Measurements from ENCODE around the gene TRDMT1.

Gene TRDMT1

GRCh38 chr10:17181110-17181509, 20.4 kb downstream of the TRDMT1 start:
- Histone ChIP-seq H3K27me3 (ENCODE audit: control insufficient read depth in 2 of 2, insufficient read depth in 2 of 2, low read length in 2 of 2) (no peaks in the 10 kb centered on the region), H3K36me3 (ENCODE audit: control insufficient read depth in 2 of 2, insufficient read depth in 2 of 2, low read length in 2 of 2) (no peaks in the 10 kb centered on the region), H3K27ac (ENCODE audit: low read depth in 2 of 2, low read length in 2 of 2) (no peak overlapping the region), H3K4me1 (ENCODE audit: control insufficient read depth in 2 of 2, insufficient read depth in 2 of 2, low read length in 2 of 2) (no peaks in the 10 kb centered on the region), H3K4me3 (ENCODE audit: low read length in 2 of 2) (no peak overlapping the region), H3K9me3 (ENCODE audit: control insufficient read depth in 2 of 2, low read length in 2 of 2) (no peaks in the 10 kb centered on the region), H3K9ac (ENCODE audit: low read depth in 1 of 2, low read length in 2 of 2) (no peak overlapping the region)

GRCh38 chr10:17179002-17179401, 22.5 kb downstream of the TRDMT1 start:
- H3K36me3 ChIP-seq (ENCODE audit: control insufficient read depth in 2 of 2, insufficient read depth in 2 of 2, low read length in 2 of 2), result no peaks in the 10 kb centered on the region
- no peaks in the 10 kb centered on the region for H3K27me3 ChIP-seq (ENCODE audit: control insufficient read depth in 2 of 2, insufficient read depth in 2 of 2, low read length in 2 of 2)
- H3K4me1 ChIP-seq (ENCODE audit: control insufficient read depth in 2 of 2, insufficient read depth in 2 of 2, low read length in 2 of 2), result no peaks in the 10 kb centered on the region
- H3K4me3 ChIP-seq (ENCODE audit: low read length in 2 of 2), result no peak overlapping the region
- no peak overlapping the region for H3K9ac ChIP-seq (ENCODE audit: low read depth in 1 of 2, low read length in 2 of 2)
- H3K27ac ChIP-seq (ENCODE audit: low read depth in 2 of 2, low read length in 2 of 2), result no peak overlapping the region
- H3K9me3 ChIP-seq (ENCODE audit: control insufficient read depth in 2 of 2, low read length in 2 of 2), result no peaks in the 10 kb centered on the region

DNA sequence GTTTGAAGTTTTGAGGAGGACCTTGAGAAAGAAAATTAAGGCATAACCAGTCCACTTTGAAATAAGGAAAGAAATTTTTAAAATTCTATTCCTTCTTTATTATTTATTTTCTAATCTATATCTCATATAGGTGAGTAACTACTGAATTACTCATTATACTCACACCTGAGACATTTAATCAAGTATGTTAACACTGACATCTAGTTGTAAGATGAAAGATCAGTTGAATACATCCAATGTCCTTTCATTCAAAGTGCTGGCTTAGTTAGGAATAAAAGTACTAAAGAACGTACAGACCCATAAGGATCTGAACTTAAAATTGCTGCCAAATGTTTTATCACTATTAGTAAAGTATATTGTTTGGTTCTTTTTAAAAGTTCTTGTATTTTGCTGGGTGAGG, 23.5 kb downstream of the TRDMT1 start:
- Histone ChIP-seq H3K27me3 (ENCODE audit: control insufficient read depth in 2 of 2, insufficient read depth in 2 of 2, low read length in 2 of 2) (no peaks in the 10 kb centered on the region), H3K4me1 (ENCODE audit: control insufficient read depth in 2 of 2, insufficient read depth in 2 of 2, low read length in 2 of 2) (no peaks in the 10 kb centered on the region), H3K4me3 (ENCODE audit: low read length in 2 of 2) (no peak overlapping the region), H3K36me3 (ENCODE audit: control insufficient read depth in 2 of 2, insufficient read depth in 2 of 2, low read length in 2 of 2) (no peaks in the 10 kb centered on the region), H3K9ac (ENCODE audit: low read depth in 1 of 2, low read length in 2 of 2) (no peak overlapping the region), H3K9me3 (ENCODE audit: control insufficient read depth in 2 of 2, low read length in 2 of 2) (no peaks in the 10 kb centered on the region), H3K27ac (ENCODE audit: low read depth in 2 of 2, low read length in 2 of 2) (no peak overlapping the region)

DNA sequence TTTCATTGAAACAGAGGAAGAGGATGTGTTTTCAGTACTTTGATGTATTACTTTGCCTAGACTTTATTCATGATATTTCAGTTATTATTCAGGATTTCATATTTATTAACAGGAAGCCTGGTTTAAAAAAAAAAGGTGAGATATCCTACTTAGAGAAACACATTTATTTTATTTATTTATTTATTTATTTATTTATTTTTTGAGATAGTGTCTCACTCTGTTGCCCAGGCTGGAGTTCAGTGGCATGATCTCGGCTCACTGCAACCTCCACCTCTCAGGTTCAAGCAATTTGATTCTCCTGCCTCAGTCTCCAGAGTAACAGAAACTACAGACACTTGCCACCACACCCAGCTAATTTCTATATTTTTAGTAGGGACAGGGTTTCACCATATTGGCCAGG, 24.5 kb downstream of the TRDMT1 start:
- Histone ChIP-seq H3K4me3 (ENCODE audit: low read length in 2 of 2) (no peak overlapping the region), H3K27me3 (ENCODE audit: control insufficient read depth in 2 of 2, insufficient read depth in 2 of 2, low read length in 2 of 2) (no peaks in the 10 kb centered on the region), H3K9ac (ENCODE audit: low read depth in 1 of 2, low read length in 2 of 2) (no peak overlapping the region)

DNA sequence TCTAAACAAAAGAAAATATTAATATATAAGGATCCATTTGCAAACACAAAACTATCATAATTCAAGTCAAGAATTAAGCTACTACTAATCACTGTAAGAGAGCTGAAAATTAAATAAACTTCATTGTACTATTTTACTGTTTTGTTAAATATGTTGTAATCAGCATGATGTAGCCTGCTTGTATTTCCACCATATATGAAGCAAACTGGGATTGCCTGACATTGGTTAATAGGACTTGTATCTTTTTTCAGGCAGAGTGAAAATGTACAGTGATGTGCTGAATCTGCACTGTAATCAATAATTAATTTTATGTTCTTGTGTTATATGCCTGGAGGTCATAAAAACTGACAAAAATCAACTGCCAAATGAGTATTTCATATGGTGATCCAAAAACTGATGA, 25.4 kb downstream of the TRDMT1 start:
- Histone ChIP-seq H3K9ac (ENCODE audit: low read depth in 1 of 2, low read length in 2 of 2) (no peak overlapping the region), H3K4me3 (ENCODE audit: low read length in 2 of 2) (no peak overlapping the region), H3K9me3 (ENCODE audit: control insufficient read depth in 2 of 2, low read length in 2 of 2) (no peaks in the 10 kb centered on the region), H3K27me3 (ENCODE audit: control insufficient read depth in 2 of 2, insufficient read depth in 2 of 2, low read length in 2 of 2) (no peaks in the 10 kb centered on the region), H3K4me1 (ENCODE audit: control insufficient read depth in 2 of 2, insufficient read depth in 2 of 2, low read length in 2 of 2) (no peaks in the 10 kb centered on the region), H3K27ac (ENCODE audit: low read depth in 2 of 2, low read length in 2 of 2) (no peak overlapping the region), H3K36me3 (ENCODE audit: control insufficient read depth in 2 of 2, insufficient read depth in 2 of 2, low read length in 2 of 2) (no peaks in the 10 kb centered on the region)

More for the DNA sequence above, 24.5 kb downstream of the TRDMT1 start:
- no peaks in the 10 kb centered on the region for H3K4me1 ChIP-seq (ENCODE audit: control insufficient read depth in 2 of 2, insufficient read depth in 2 of 2, low read length in 2 of 2)
- no peaks in the 10 kb centered on the region for H3K9me3 ChIP-seq (ENCODE audit: control insufficient read depth in 2 of 2, low read length in 2 of 2)
- no peak overlapping the region for H3K27ac ChIP-seq (ENCODE audit: low read depth in 2 of 2, low read length in 2 of 2)
- no peaks in the 10 kb centered on the region for H3K36me3 ChIP-seq (ENCODE audit: control insufficient read depth in 2 of 2, insufficient read depth in 2 of 2, low read length in 2 of 2)

GRCh38 chr10:17175551-17175950, 25.9 kb downstream of the TRDMT1 start:
- no peak overlapping the region for H3K4me3 ChIP-seq (ENCODE audit: low read length in 2 of 2)
- H3K36me3 ChIP-seq (ENCODE audit: control insufficient read depth in 2 of 2, insufficient read depth in 2 of 2, low read length in 2 of 2), result no peaks in the 10 kb centered on the region
- H3K9ac ChIP-seq (ENCODE audit: low read depth in 1 of 2, low read length in 2 of 2), result no peak overlapping the region
- H3K9me3 ChIP-seq (ENCODE audit: control insufficient read depth in 2 of 2, low read length in 2 of 2), result no peaks in the 10 kb centered on the region
- H3K27me3 ChIP-seq (ENCODE audit: control insufficient read depth in 2 of 2, insufficient read depth in 2 of 2, low read length in 2 of 2), result no peaks in the 10 kb centered on the region
- no peak overlapping the region for H3K27ac ChIP-seq (ENCODE audit: low read depth in 2 of 2, low read length in 2 of 2)
- no peaks in the 10 kb centered on the region for H3K4me1 ChIP-seq (ENCODE audit: control insufficient read depth in 2 of 2, insufficient read depth in 2 of 2, low read length in 2 of 2)

GRCh38 chr10:17174626-17175025, 26.8 kb downstream of the TRDMT1 start:
- Histone ChIP-seq H3K4me1 (ENCODE audit: control insufficient read depth in 2 of 2, insufficient read depth in 2 of 2, low read length in 2 of 2) (no peaks in the 10 kb centered on the region), H3K27me3 (ENCODE audit: control insufficient read depth in 2 of 2, insufficient read depth in 2 of 2, low read length in 2 of 2) (no peaks in the 10 kb centered on the region), H3K27ac (ENCODE audit: low read depth in 2 of 2, low read length in 2 of 2) (no peak overlapping the region), H3K9me3 (ENCODE audit: control insufficient read depth in 2 of 2, low read length in 2 of 2) (no peaks in the 10 kb centered on the region), H3K9ac (ENCODE audit: low read depth in 1 of 2, low read length in 2 of 2) (no peak overlapping the region), H3K4me3 (ENCODE audit: low read length in 2 of 2) (no peak overlapping the region), H3K36me3 (ENCODE audit: control insufficient read depth in 2 of 2, insufficient read depth in 2 of 2, low read length in 2 of 2) (no peaks in the 10 kb centered on the region)

DNA sequence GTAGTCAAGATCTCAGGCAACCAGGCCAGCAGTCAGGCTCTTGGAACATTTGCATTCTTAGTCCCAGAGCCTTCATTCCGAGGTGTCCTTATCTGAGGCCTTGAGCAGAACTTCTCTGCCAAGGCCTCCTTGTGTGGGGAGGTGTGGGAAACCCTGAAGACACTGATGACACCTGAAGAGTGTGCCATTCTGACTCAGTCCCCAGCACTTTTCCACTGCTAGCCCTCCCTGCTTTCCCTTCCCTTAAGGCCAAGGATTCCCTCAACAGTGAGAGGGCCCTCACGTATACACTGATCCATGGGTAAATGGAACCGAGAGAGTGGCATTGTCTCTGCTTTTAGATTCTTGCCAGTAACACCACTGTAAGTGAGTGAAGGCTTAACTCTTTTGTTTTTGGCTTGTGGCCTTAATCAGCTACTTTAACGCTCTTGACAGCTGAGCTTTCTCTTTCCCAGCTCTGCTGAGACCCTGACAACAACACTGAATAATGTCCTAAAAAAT, 30.3 kb downstream of the TRDMT1 start:
- H3K4me3 ChIP-seq (ENCODE audit: low read length in 2 of 2), result no peak overlapping the region
- H3K27me3 ChIP-seq (ENCODE audit: control insufficient read depth in 2 of 2, insufficient read depth in 2 of 2, low read length in 2 of 2), result no peaks in the 10 kb centered on the region
- no peaks in the 10 kb centered on the region for H3K4me1 ChIP-seq (ENCODE audit: control insufficient read depth in 2 of 2, insufficient read depth in 2 of 2, low read length in 2 of 2)
- no peaks in the 10 kb centered on the region for H3K36me3 ChIP-seq (ENCODE audit: control insufficient read depth in 2 of 2, insufficient read depth in 2 of 2, low read length in 2 of 2)
- no peaks in the 10 kb centered on the region for H3K9me3 ChIP-seq (ENCODE audit: control insufficient read depth in 2 of 2, low read length in 2 of 2)
- no peak overlapping the region for H3K27ac ChIP-seq (ENCODE audit: low read depth in 2 of 2, low read length in 2 of 2)
- H3K9ac ChIP-seq (ENCODE audit: low read depth in 1 of 2, low read length in 2 of 2), result no peak overlapping the region

DNA sequence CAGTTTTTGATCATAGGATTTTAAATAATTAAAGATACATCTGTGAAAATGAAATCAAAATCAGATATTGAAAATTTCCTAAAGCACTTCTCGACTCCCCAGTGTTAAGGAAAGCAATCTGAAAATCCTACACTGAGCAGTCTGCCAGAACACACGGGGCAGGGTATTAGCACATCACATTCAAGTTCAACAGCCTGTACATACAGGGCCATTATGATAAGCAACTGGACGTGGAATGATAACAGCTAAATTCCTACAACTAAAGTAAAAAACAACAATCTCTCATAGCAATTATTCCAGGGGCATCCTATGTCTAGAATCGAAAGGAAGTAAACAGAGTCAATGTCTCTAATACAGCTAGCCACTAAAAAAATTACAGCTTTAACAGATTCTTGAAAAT, 31.7 kb downstream of the TRDMT1 start:
- Histone ChIP-seq H3K27me3 (ENCODE audit: control insufficient read depth in 2 of 2, insufficient read depth in 2 of 2, low read length in 2 of 2) (no peaks in the 10 kb centered on the region), H3K4me1 (ENCODE audit: control insufficient read depth in 2 of 2, insufficient read depth in 2 of 2, low read length in 2 of 2) (no peaks in the 10 kb centered on the region), H3K9ac (ENCODE audit: low read depth in 1 of 2, low read length in 2 of 2) (no peak overlapping the region), H3K4me3 (ENCODE audit: low read length in 2 of 2) (no peak overlapping the region), H3K27ac (ENCODE audit: low read depth in 2 of 2, low read length in 2 of 2) (no peak overlapping the region), H3K36me3 (ENCODE audit: control insufficient read depth in 2 of 2, insufficient read depth in 2 of 2, low read length in 2 of 2) (no peaks in the 10 kb centered on the region), H3K9me3 (ENCODE audit: control insufficient read depth in 2 of 2, low read length in 2 of 2) (no peaks in the 10 kb centered on the region)

GRCh38 chr10:17166699-17167098, 34.8 kb downstream of the TRDMT1 start:
- no peaks in the 10 kb centered on the region for H3K9me3 ChIP-seq (ENCODE audit: control insufficient read depth in 2 of 2, low read length in 2 of 2)
- no peak overlapping the region for H3K27ac ChIP-seq (ENCODE audit: low read depth in 2 of 2, low read length in 2 of 2)

DNA sequence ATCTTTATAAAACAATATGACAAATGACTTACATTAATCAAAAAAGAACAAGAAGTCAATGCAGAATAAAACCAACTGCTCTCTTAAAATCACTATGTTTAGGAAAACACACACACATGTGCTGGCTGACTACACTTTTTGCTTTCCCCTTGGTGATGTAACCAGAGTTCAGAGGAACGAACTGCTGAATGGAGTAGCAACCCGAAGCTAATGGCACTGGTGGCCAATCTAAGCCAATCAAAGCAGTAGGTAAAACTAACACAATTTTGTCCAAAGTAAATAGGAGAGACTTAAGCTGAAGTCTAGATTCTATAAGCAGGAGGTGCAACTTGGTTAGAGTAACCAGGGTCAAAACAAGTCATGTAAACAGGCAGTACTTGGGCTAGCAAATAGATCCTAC, 38.6 kb downstream of the TRDMT1 start:
- Histone ChIP-seq H3K27ac (ENCODE audit: low read depth in 2 of 2, low read length in 2 of 2) (no peak overlapping the region), H3K9me3 (ENCODE audit: control insufficient read depth in 2 of 2, low read length in 2 of 2) (no peaks in the 10 kb centered on the region)

More at GRCh38 chr10:17166699-17167098, 34.8 kb downstream of the TRDMT1 start:
- Histone ChIP-seq H3K9ac (ENCODE audit: low read depth in 1 of 2, low read length in 2 of 2) (no peak overlapping the region), H3K4me1 (ENCODE audit: control insufficient read depth in 2 of 2, insufficient read depth in 2 of 2, low read length in 2 of 2) (no peaks in the 10 kb centered on the region), H3K27me3 (ENCODE audit: control insufficient read depth in 2 of 2, insufficient read depth in 2 of 2, low read length in 2 of 2) (no peaks in the 10 kb centered on the region), H3K4me3 (ENCODE audit: low read length in 2 of 2) (no peak overlapping the region), H3K36me3 (ENCODE audit: control insufficient read depth in 2 of 2, insufficient read depth in 2 of 2, low read length in 2 of 2) (no peaks in the 10 kb centered on the region)

More for the DNA sequence above, 38.6 kb downstream of the TRDMT1 start:
- no peaks in the 10 kb centered on the region for H3K36me3 ChIP-seq (ENCODE audit: control insufficient read depth in 2 of 2, insufficient read depth in 2 of 2, low read length in 2 of 2)
- H3K9ac ChIP-seq (ENCODE audit: low read depth in 1 of 2, low read length in 2 of 2), result no peak overlapping the region
- H3K4me3 ChIP-seq (ENCODE audit: low read length in 2 of 2), result no peak overlapping the region
- H3K27me3 ChIP-seq (ENCODE audit: control insufficient read depth in 2 of 2, insufficient read depth in 2 of 2, low read length in 2 of 2), result no peaks in the 10 kb centered on the region
- H3K4me1 ChIP-seq (ENCODE audit: control insufficient read depth in 2 of 2, insufficient read depth in 2 of 2, low read length in 2 of 2), result no peaks in the 10 kb centered on the region
